D721Med (cell line): ENCODE data around the gene PAK6.

ENCODE experiments used
- DNase-seq: peaks from one replicate; pipeline ENCODE4 v3.0.0; 2011; ENCODE audit warnings: low spot score; ENCODE audit not compliant: insufficient read length
- FAIRE-seq: peaks from 2 replicates; lab custom pipeline; 2011; peaks lifted over from hg19 to GRCh38; lab: Jason Lieb, UNC
- TF ChIP-seq, protein P1 (sequence below): IDR thresholded peaks from 2 replicates; pipeline ENCODE4 v1.5.1; 2012; ENCODE audit warnings: mild to moderate bottlenecking, control low read depth; ENCODE audit not compliant: insufficient read depth; ENCODE audit errors: missing control alignments

The PAK6 gene

GRCh38 chr15:40238532-40239403 lies at the start of gene PAK6:
PAK6 (plus strand) TSS chr15:40239063; CDS start chr15:40264786, 25,723 bp downstream.
- no peak for FAIRE-seq
- DNase-seq: no peak
- TF ChIP-seq, protein P1, sequence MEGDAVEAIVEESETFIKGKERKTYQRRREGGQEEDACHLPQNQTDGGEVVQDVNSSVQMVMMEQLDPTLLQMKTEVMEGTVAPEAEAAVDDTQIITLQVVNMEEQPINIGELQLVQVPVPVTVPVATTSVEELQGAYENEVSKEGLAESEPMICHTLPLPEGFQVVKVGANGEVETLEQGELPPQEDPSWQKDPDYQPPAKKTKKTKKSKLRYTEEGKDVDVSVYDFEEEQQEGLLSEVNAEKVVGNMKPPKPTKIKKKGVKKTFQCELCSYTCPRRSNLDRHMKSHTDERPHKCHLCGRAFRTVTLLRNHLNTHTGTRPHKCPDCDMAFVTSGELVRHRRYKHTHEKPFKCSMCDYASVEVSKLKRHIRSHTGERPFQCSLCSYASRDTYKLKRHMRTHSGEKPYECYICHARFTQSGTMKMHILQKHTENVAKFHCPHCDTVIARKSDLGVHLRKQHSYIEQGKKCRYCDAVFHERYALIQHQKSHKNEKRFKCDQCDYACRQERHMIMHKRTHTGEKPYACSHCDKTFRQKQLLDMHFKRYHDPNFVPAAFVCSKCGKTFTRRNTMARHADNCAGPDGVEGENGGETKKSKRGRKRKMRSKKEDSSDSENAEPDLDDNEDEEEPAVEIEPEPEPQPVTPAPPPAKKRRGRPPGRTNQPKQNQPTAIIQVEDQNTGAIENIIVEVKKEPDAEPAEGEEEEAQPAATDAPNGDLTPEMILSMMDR: no peak

DNA sequence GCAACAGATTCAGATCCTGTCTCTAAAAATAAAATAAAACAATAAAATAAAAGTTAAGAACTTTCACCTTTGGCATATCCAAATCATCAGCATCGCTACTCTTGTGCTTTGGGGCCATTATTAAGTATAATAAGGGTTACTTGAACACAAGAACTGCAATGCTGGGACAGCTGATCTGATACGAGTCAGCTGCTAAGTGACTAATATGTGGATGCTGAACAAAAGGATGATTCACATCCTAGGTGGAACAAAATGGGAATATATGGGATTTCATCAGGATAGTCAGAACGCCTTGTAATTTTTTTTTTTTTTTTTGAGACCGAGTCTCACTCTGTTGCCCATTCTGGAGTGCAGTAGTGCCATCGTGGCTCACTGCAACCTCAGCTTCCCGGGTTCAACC lies 48.3 kb upstream of the PAK6 start:
- TF ChIP-seq, protein P1: no peak
- DNase-seq (no peak), FAIRE-seq (no peak)

DNA sequence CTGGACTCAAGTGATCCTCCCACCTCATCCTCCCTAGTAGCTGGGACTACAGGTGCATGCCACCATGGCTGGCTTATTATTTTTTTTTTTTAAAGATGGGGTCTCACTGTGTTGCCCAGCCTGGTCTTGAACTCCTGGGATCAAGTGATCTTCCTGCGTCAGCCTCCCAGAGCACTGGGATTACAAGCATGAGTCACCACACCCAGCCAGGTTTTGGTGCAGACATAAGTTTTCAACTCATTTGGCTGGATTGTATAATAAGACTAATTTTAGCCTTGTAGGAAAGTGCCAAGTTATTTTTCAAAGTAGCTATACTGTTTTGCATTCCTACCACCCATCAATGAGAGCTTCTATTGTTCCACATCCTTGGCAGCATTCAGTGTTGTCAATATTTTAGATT lies 45.9 kb upstream of the PAK6 start:
- TF ChIP-seq, protein P1: no peak
- DNase-seq (no peak), FAIRE-seq (no peak)

- TF ChIP-seq, protein P1: no peak
- FAIRE-seq: no peak
- DNase-seq: no peak
Measured at GRCh38 chr15:40197434-40197833, 41.4 kb upstream of the PAK6 start.

GRCh38 chr15:40198355-40199085 lies 40.3 kb upstream of the PAK6 start:
- no peak for DNase-seq
- TF ChIP-seq, protein P1: no peak
- no peak for FAIRE-seq

DNA sequence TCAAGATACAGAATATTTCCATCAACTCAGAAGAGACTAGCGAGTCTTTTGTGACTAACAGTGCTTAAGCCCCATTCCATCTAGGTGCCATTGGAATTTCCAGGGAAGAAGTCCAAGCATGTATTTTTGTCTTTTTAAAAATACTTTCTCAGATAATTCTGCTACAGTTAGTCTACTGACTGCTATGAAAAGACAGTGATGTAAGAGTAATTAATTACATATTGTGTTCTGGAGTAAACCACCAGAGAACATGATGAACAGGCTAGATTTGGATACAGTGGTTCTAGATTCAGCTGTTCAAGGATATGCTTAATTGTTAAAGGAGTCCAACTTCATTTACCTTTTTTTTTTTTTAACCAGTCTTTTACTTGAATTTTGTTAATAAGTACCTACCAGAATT lies 34.8 kb upstream of the PAK6 start:
- TF ChIP-seq, protein P1: no peak
- no peak for DNase-seq
- no peak for FAIRE-seq
